GM12878 (cell line): ENCODE measurements around the gene BMP2. TPM values are rescaled to one million over a fixed set of nuclear protein-coding genes. Genes with fewer than 3 reads are reported as not detected.

Experiments used
- ASH2L ChIP-seq: fragments of 300-600, 200-600 bp; sonication (generic); IDR thresholded peaks from 2 replicates; pipeline ENCODE4 v1.6.1; 2017; ENCODE audit warnings: low read depth, mild to moderate bottlenecking, borderline replicate concordance
- CEBPB ChIP-seq, 2 experiments: fragments of 150-350 bp in 1 of 2; IDR thresholded peaks; 2 replicates each; pipeline ENCODE4 v1.6.1; 2012 to 2014; ENCODE audit warnings: low read depth in 2 of 2, low read length in 2 of 2, borderline replicate concordance in 1 of 2, inconsistent platforms in 1 of 2
- CHD4 ChIP-seq: fragments of 200-600 bp; sonication (generic); IDR thresholded peaks from 2 replicates; pipeline ENCODE4 v1.6.1; 2016; ENCODE audit warnings: mild to moderate bottlenecking
- DPF2 ChIP-seq: fragments of 450-650 bp; IDR thresholded peaks from 2 replicates; pipeline ENCODE4 v1.6.1; 2017; ENCODE audit warnings: mild to moderate bottlenecking
- ETV6 ChIP-seq, 2 experiments: fragments of 450-650 bp in 1 of 2; IDR thresholded peaks in 1 of 2; conservative IDR thresholded peaks in 1 of 2; 2 replicates each; pipeline ENCODE4 v1.6.1; 2014; ENCODE audit warnings: antibody characterized with exemption in 1 of 2, borderline replicate concordance in 1 of 2, low read depth in 1 of 2, mild to moderate bottlenecking in 1 of 2, moderate library complexity in 1 of 2
- EZH2 ChIP-seq: IDR thresholded peaks from 2 replicates; pipeline ENCODE4 v1.6.1; 2012; ENCODE audit warnings: low read depth, mild to moderate bottlenecking, control low read depth, inconsistent platforms, low read length, borderline replicate concordance; ENCODE audit not compliant: control insufficient read depth
- GATAD2B ChIP-seq: fragments of 450-650 bp; conservative IDR thresholded peaks from 2 replicates; pipeline ENCODE4 v1.6.1; 2017; ENCODE audit warnings: low read depth, mild to moderate bottlenecking, moderate library complexity
- HDGF ChIP-seq: fragments of 450-650 bp; IDR thresholded peaks from 2 replicates; pipeline ENCODE4 v1.6.1; 2016; ENCODE audit warnings: antibody characterized with exemption
- KDM1A ChIP-seq: fragments of 200-600 bp; sonication (generic); IDR thresholded peaks from 2 replicates; pipeline ENCODE4 v1.6.1; 2016; ENCODE audit warnings: borderline replicate concordance
- LARP7 ChIP-seq: fragments of 450-650 bp; IDR thresholded peaks from 2 replicates; pipeline ENCODE4 v1.6.1; 2017; ENCODE audit warnings: mild to moderate bottlenecking
- MTA2 ChIP-seq: fragments of 450-650 bp; IDR thresholded peaks from 2 replicates; pipeline ENCODE4 v1.6.1; 2016; ENCODE audit warnings: low read depth, mild to moderate bottlenecking, moderate library complexity
- NR2F1 ChIP-seq: fragments of 450-650 bp; conservative IDR thresholded peaks from 2 replicates; pipeline ENCODE4 v1.6.1; 2017; ENCODE audit warnings: mild to moderate bottlenecking
- PAX8 ChIP-seq: fragments of 450-650 bp; IDR thresholded peaks from 2 replicates; pipeline ENCODE4 v1.6.1; 2017; ENCODE audit warnings: mild to moderate bottlenecking, moderate library complexity
- POLR2AphosphoS2 ChIP-seq: IDR thresholded peaks from 2 replicates; pipeline ENCODE4 v1.6.1; 2011; ENCODE audit warnings: low read depth, mild to moderate bottlenecking, low read length, improper control_type of control experiment, moderate library complexity
- RB1 ChIP-seq: fragments of 450-650 bp; formaldehyde crosslinking; IDR thresholded peaks from 2 replicates; pipeline ENCODE4 v1.6.1; 2017; ENCODE audit warnings: mild to moderate bottlenecking, borderline replicate concordance
- RBBP5 ChIP-seq: fragments of 200-600 bp; sonication (generic); conservative IDR thresholded peaks from 2 replicates; pipeline ENCODE4 v1.6.1; 2016
- SMARCA5 ChIP-seq: fragments of 450-650 bp; IDR thresholded peaks from 2 replicates; pipeline ENCODE4 v1.6.1; 2017; ENCODE audit warnings: mild to moderate bottlenecking
- YBX1 ChIP-seq: fragments of 450-650 bp; IDR thresholded peaks from 2 replicates; pipeline ENCODE4 v1.6.1; 2016; ENCODE audit warnings: antibody characterized with exemption
- polyA plus RNA-seq, 11 experiments: library from polyadenylated mRNA; depleted of rRNA in 4 of 11; unstranded in 6 of 11; stranded (reverse) in 5 of 11; fragments of >200 nt; fragmentation: Nextera tagmentation in 4 of 11; fragmentation: Illumina TruSeq in 1 of 11; extraction: Ambion mirVana in 4 of 11; extraction: Trizol in 1 of 11; gene quantifications; 1 replicate in 1 of 11; 2 replicates in 10 of 11; pipeline versions ENCODE4 v1.2.1 to v1.2.3, GENCODE V29; 2011 to 2016; ENCODE audit warnings: inconsistent platforms in 2 of 11, missing spikeins in 2 of 11, low read depth in 1 of 11
- total RNA-seq, 4 experiments: library from RNA; depleted of rRNA in 3 of 4; stranded (reverse); fragments of >200 nt in 3 of 4; fragmentation: Illumina TruSeq in 1 of 4; extraction: Trizol in 1 of 4; gene quantifications; 2 replicates each; pipeline versions ENCODE4 v1.2.1 to v1.2.3, GENCODE V29; 2013 to 2021
- TF ChIP-seq, protein P1 (sequence below): IDR thresholded peaks from 2 replicates; pipeline ENCODE4 v1.6.1; 2012; ENCODE audit warnings: low read length, inconsistent platforms
- TF ChIP-seq, protein P2 (sequence below): IDR thresholded peaks from 2 replicates; pipeline ENCODE4 v1.6.1; 2011; ENCODE audit warnings: low read depth, low read length, improper control_type of control experiment, borderline replicate concordance
- TF ChIP-seq, protein P3 (sequence below): IDR thresholded peaks from 2 replicates; pipeline ENCODE4 v1.6.1; 2012; ENCODE audit warnings: low read depth, low read length, improper control_type of control experiment
- TF ChIP-seq, protein P4 (sequence below): IDR thresholded peaks from 2 replicates; pipeline ENCODE4 v1.6.1; 2011; ENCODE audit warnings: mild to moderate bottlenecking, low read depth, low read length, moderate library complexity; ENCODE audit not compliant: insufficient replicate concordance
- TF ChIP-seq, protein P5 (sequence below): fragments of 450-650 bp; conservative IDR thresholded peaks from 2 replicates; pipeline ENCODE4 v1.6.1; 2017; ENCODE audit warnings: mild to moderate bottlenecking, moderate library complexity
- TF ChIP-seq, protein P6 (sequence below): fragments of 450-650 bp; IDR thresholded peaks from 2 replicates; pipeline ENCODE4 v1.6.1; 2014; ENCODE audit warnings: mild to moderate bottlenecking

The BMP2 gene
- total and polyA plus RNA-seq, 10 of the 15 experiments (the other 5 are each of a cell fraction or from before 2014, with no cell fraction given) = 0.35 to 3.2 (median 0.71) TPM

DNA sequence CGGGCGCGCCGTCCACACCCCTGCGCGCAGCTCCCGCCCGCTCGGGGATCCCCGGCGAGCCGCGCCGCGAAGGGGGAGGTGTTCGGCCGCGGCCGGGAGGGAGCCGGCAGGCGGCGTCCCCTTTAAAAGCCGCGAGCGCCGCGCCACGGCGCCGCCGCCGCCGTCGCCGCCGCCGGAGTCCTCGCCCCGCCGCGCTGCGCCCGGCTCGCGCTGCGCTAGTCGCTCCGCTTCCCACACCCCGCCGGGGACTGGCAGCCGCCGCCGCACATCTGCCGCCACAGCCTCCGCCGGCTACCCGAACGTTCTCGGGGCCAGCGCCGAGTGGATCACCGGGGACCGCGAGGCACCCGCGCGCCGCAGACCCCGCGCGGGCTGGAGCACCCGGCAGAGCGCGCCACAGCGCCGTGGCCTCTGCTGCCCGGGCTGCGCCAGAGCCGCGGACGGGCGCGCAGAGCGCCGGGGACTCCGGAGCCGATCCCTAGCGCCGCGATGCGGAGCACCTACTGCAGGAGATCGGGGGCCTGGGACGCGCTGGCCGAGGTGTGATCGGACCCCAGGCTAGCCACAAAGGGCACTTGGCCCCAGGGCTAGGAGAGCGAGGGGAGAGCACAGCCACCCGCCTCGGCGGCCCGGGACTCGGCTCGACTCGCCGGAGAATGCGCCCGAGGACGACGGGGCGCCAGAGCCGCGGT, at the start of gene BMP2 (continued):
- TF ChIP-seq, protein P1, sequence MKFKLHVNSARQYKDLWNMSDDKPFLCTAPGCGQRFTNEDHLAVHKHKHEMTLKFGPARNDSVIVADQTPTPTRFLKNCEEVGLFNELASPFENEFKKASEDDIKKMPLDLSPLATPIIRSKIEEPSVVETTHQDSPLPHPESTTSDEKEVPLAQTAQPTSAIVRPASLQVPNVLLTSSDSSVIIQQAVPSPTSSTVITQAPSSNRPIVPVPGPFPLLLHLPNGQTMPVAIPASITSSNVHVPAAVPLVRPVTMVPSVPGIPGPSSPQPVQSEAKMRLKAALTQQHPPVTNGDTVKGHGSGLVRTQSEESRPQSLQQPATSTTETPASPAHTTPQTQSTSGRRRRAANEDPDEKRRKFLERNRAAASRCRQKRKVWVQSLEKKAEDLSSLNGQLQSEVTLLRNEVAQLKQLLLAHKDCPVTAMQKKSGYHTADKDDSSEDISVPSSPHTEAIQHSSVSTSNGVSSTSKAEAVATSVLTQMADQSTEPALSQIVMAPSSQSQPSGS = no peak
- TF ChIP-seq ASH2L = no peak
- TF ChIP-seq GATAD2B = peak; percentile 89
- TF ChIP-seq, protein P2, sequence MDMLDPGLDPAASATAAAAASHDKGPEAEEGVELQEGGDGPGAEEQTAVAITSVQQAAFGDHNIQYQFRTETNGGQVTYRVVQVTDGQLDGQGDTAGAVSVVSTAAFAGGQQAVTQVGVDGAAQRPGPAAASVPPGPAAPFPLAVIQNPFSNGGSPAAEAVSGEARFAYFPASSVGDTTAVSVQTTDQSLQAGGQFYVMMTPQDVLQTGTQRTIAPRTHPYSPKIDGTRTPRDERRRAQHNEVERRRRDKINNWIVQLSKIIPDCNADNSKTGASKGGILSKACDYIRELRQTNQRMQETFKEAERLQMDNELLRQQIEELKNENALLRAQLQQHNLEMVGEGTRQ = no peak
- no peak for TF ChIP-seq YBX1
- TF ChIP-seq, protein P3, sequence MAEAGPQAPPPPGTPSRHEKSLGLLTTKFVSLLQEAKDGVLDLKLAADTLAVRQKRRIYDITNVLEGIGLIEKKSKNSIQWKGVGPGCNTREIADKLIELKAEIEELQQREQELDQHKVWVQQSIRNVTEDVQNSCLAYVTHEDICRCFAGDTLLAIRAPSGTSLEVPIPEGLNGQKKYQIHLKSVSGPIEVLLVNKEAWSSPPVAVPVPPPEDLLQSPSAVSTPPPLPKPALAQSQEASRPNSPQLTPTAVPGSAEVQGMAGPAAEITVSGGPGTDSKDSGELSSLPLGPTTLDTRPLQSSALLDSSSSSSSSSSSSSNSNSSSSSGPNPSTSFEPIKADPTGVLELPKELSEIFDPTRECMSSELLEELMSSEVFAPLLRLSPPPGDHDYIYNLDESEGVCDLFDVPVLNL = no peak
- no peak for TF ChIP-seq RBBP5
- TF ChIP-seq, protein P4, sequence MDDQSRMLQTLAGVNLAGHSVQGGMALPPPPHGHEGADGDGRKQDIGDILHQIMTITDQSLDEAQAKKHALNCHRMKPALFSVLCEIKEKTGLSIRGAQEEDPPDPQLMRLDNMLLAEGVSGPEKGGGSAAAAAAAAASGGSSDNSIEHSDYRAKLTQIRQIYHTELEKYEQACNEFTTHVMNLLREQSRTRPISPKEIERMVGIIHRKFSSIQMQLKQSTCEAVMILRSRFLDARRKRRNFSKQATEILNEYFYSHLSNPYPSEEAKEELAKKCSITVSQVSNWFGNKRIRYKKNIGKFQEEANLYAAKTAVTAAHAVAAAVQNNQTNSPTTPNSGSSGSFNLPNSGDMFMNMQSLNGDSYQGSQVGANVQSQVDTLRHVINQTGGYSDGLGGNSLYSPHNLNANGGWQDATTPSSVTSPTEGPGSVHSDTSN = no peak
- TF ChIP-seq, protein P5, sequence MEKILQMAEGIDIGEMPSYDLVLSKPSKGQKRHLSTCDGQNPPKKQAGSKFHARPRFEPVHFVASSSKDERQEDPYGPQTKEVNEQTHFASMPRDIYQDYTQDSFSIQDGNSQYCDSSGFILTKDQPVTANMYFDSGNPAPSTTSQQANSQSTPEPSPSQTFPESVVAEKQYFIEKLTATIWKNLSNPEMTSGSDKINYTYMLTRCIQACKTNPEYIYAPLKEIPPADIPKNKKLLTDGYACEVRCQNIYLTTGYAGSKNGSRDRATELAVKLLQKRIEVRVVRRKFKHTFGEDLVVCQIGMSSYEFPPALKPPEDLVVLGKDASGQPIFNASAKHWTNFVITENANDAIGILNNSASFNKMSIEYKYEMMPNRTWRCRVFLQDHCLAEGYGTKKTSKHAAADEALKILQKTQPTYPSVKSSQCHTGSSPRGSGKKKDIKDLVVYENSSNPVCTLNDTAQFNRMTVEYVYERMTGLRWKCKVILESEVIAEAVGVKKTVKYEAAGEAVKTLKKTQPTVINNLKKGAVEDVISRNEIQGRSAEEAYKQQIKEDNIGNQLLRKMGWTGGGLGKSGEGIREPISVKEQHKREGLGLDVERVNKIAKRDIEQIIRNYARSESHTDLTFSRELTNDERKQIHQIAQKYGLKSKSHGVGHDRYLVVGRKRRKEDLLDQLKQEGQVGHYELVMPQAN = peak; percentile 67; the same call in 1 of the 2 replicates
- TF ChIP-seq POLR2AphosphoS2 = no peak
- no peak for TF ChIP-seq MTA2
- no peak for TF ChIP-seq CEBPB (IDR thresholded peaks at IDR 0.05; ENCODE audit: borderline replicate concordance in 1 of 2, low read depth in 2 of 2, low read length in 2 of 2)
- no peak for TF ChIP-seq PAX8
- TF ChIP-seq, protein P6, sequence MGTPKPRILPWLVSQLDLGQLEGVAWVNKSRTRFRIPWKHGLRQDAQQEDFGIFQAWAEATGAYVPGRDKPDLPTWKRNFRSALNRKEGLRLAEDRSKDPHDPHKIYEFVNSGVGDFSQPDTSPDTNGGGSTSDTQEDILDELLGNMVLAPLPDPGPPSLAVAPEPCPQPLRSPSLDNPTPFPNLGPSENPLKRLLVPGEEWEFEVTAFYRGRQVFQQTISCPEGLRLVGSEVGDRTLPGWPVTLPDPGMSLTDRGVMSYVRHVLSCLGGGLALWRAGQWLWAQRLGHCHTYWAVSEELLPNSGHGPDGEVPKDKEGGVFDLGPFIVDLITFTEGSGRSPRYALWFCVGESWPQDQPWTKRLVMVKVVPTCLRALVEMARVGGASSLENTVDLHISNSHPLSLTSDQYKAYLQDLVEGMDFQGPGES = no peak
- peak; percentile 42; the same call in 1 of the 2 replicates for TF ChIP-seq NR2F1
- TF ChIP-seq DPF2 = peak; percentile 76
- no peak for TF ChIP-seq ETV6 (conservative IDR thresholded peaks at IDR 0.05 in 1 of 2, IDR thresholded peaks at IDR 0.05 in 1 of 2; ENCODE audit: borderline replicate concordance in 1 of 2, low read depth in 1 of 2)
- no peak for TF ChIP-seq EZH2
- TF ChIP-seq HDGF = no peak
- no peak for TF ChIP-seq KDM1A
- peak; percentile 25; the same call in 1 of the 2 replicates for TF ChIP-seq RB1
- TF ChIP-seq SMARCA5 = peak; percentile 86
- no peak for TF ChIP-seq CHD4
- TF ChIP-seq LARP7 = peak; percentile 90
